Activated CD4-positive, alpha-beta T cell treated with anti-CD3 and anti-CD28 coated beads for 4 hours (primary cell): ENCODE data around the gene SCRN3.
A peak's percentile ranks its signal among the peaks of the same experiment; 100 is the strongest.
"Not testable (repeated sequence)": the region's sequence is repeated elsewhere in the genome, so short reads cannot be mapped to it uniquely, and the experiment has no call there.

ENCODE experiments used
- DNase-seq, 2 donors: peaks; one replicate each; pipeline ENCODE4 v3.0.0-alpha.2; 2020

Gene SCRN3, protein sequence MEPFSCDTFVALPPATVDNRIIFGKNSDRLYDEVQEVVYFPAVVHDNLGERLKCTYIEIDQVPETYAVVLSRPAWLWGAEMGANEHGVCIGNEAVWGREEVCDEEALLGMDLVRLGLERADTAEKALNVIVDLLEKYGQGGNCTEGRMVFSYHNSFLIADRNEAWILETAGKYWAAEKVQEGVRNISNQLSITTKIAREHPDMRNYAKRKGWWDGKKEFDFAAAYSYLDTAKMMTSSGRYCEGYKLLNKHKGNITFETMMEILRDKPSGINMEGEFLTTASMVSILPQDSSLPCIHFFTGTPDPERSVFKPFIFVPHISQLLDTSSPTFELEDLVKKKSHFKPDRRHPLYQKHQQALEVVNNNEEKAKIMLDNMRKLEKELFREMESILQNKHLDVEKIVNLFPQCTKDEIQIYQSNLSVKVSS

DNA sequence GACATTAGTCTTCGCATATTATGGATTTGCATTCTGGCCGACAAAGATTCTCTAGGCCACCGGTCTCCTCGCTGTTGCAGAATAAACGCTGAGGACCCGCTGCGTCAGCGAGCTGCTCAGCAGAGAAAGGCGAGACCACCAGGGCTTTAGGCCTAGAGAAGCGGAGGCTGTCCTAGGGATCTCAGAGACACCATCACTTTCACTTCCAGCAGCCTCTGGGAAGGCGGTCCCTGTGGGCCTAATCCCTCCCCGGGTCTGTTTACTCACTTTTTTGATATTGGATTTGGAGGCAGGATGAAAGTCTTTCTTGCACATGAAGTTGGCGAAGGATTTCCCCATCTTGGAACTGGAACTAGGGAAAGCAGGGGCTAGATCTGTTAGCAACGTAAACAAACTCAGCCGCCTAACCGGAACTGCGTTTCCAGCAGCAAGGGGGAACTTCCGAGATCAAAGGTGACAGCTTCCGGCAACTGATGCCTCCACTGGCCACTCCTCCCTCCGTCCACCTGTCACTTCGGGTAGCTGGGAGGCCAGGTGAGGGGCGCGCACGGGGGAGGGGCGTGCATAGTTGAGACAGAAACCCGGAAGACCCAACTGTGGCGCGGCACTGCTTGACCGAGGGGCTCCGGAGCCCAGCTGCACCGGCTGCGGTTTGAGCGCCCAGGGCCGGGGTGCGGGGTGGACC, at the start of gene SCRN3:
Gene SCRN3, plus strand, starts transcription at position 447 of the 685 bp plus-strand sequence. CDS start 2,554 bp downstream, outside the sequence.
- peak; percentile 68 for DNase-seq

DNA sequence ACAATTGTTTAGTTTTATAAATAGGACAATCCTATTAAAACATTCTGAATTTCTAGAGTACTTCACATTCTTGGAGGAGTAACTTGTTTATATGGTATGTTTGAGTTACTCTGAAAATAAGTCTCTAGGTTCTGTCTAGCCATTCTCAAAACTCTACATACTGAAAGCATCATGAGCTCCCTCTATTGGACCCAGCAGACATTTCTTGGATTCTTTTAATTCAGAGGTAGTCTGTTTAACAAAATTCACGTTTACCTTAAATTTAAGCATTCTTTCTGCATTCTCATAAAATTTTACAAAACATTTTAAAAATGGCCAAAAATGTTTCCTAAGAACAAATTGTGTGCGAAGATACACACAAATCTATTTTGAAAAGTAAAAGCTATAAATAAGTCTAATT, 45.5 kb upstream of the SCRN3 start:
- no peak for DNase-seq

DNA sequence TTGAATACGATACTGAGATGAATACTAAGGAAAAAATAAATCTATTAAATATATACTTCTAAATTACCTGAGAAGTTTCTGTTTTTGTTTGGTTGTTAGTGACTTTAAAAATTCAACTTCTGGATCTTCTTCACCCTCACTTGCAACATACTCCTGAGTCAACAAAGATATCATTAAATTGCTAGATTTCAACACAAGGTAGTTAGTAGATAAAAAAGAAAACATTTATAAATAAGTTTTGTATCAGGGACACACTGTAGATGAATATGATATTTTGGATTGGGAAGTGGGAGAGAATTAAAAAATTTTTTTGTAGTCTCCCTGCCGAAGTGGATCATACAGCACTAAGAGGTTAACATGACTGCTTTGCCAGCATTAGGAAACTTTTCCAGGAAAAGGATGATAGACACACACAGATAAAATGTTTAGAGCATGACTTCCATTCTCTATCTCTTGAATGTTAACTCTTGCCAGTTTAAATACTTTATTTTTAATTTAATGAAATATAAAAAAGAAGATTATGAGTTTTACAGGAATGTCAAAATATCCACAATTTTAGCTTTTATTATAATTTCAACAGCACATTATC, 44.8 kb upstream of the SCRN3 start:
- DNase-seq, result no peak

DNA sequence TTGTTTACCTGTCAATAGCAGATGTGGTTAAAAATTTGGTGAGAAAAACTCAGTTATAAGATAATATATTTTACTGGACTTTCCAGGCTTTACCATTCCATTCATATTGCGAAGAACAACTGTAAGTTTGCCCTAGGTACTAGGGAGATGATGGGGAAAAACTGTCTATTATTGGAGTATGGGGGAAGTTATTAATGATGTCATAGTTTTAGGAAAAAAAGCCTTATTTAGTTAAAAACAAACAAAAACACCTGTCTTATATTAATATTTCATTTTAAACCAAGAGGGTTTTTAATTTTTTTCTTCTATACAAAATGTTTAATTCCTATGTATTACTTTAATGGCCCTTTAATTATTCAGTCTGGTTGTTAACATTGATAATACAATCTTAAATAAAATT, 42.5 kb upstream of the SCRN3 start:
- DNase-seq, result no peak

DNA sequence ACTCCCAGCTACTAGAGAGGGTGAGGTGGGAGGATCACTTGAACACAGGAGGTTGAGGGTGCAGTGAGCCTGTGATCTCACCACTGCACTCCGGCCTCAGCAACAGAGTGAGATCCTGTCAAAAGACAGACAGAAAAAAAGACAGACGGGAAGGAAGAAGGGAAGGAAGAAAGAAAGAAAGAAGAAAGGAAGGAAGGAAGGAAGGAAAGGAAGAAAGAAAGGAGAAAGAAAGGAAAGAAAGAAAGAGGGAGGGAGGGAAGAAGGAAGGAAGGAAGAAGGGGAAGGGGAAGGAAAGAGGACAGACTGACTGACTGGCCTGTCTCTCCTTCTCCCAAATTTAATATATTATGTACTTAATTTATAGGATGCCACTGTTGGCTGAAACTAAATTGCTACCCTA, 39.2 kb upstream of the SCRN3 start:
- no peak for DNase-seq

DNA sequence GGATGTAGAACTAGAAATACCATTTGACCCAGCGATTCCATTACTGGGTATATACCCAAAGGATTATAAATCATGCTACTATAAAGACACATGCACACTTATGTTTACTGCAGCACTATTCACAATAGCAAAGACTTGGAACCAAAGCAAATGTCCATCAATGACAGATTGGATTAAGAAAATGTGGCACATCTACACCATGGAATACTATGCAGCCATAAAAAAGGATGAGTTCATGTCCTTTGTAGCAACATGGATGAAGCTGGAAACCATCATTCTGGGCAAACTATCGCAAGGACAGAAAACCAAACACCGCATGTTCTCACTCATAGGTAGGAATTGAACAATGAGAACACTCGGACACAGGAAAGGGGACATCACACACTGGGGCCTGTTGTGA, 35.9 kb upstream of the SCRN3 start:
- DNase-seq, result not testable (repeated sequence)

DNA sequence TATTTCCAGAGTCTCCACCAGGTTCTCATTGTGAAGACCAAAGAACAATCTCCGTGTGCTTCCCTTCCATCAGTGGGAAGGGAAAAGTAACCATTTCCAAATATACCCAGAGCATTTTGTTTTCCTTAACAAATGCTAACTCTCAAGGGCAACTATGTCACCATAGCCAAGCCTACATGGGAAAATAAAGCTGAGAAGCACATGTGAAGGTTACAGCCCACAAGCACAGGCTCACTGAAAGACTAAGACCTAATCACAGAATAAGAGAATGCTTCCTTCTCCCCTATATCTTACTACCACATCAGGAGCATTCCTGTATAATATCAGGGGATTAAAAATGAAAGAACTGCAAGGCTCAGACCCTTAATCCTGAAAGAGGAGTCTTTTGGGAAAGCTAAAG, 32.6 kb upstream of the SCRN3 start:
- DNase-seq, result no peak

DNA sequence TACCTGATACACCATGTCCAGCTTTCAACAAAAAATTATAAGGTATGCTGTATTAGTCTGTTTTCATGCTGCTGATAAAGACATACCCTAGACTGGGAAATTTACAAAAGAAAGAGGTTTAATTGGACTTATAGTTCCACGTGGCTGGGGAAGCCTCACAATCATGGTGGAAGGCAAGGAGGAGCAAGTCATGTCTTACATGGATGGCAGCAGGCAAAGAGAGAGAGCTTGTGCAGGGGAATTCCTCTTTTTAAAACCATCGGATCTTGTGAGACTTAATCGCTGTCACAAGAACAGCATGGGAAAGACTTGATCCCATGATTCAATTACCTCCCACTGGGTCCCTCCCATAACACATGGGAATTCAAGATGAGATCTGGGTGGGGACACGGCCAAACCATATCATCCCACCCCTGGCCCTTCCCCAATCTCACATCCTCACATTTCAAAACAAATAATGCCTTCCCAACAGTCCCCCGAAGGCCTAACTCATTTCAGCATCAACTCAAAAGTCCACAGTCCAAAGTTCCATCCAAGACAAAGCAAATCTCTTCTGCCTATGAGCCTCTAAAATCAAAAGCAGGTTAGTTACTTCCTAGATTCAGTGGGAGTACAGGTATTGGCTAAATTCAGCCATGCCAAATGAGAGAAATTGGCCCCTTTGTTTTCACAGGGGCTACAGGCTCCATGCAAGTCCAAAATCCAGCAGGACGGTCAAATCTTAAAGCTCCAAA, 31.9 kb upstream of the SCRN3 start:
- DNase-seq, result not testable (repeated sequence)

DNA sequence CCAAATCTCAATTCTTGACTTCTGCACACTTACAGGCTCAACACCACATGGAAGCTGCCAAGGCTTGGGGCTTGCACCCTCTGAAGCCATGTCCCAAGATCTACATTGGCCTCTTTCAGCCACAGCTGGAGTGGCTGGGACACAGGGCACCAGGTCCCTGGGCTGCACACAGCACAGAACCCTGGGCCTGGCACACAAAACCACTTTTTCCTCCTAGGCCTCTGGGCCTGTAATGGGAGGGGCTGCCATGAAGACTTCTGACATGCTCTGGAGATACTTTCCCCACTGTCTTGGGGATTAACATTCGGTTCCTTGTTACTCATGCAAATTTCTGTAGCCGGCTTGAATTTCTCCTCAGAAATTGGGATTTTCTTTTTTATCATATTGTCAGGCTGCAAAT, 30.9 kb upstream of the SCRN3 start:
- no peak for DNase-seq

DNA sequence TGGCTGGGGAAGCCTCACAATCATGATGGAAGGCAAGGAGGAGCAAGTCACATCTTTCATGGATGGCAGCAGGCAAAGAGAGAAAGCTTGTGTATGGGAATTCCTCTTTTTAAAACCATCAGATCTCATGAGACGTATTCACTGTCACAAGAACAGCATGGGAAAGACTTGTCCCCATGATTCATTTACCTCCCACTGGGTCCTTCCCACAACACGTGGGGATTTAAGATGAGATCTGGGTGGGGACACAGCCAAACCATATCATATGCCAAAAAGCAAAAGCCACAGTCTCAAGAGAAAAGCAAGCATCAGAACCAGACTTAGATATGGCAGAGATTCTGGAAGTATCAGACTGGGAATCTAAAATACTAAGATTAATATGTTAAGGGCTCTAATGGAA, 30.0 kb upstream of the SCRN3 start:
- no peak for DNase-seq

DNA sequence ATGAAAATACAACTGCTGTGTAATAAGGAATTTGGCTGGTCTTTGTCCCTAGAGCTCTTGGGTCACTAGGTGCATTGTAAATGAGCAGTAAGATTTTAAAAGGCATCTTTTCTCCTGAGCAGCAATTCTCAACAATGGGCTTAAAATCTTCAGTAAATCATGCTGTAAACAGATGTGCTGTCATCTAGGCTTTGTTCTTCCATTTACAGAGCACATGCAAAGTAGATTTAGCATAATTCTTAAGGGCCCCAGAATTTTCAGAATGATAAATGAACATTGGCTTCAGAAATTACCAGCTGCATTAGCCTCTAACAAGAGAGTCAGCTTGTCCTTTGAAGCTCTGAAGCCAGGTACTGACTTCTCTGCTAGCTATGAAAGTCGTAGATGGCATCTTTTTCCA, 26.8 kb upstream of the SCRN3 start:
- DNase-seq, result no peak

DNA sequence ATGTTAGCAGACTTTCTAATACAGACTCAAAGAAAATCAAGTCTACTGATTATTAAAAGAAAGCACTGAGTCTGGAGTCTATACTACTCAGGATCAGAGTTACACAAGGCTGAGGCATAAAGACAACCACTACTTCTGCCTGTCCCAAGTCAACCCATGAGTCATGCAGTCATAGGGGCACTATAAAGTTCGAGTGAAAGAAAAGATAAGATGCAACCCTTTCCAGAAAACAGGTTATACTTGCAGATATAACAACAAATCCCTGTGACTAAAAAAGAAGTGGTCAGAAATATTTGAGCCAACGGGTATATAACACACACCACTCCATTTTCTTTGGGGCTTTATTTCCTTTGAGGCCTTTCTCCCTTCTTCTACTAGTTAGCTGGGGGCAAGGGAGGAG, 18.6 kb upstream of the SCRN3 start:
- DNase-seq, result no peak

DNA sequence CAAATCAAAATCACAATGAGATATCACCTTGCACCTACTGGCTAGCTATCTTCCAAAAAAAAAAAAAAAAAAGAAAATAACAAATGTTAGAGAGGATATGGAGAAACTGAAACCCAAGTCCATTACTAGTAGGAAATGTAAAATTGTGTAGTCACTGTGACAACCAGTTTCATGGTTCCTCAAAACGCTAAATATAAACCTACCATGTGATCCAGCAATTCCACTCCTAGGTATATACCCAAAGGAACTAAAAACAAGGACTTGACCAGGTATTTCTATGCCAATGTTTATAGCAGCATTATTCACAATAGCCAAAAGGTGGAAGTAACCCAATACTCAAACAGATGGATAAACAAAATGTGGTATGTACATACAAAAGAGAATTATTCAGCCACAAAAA, 11.7 kb upstream of the SCRN3 start:
- DNase-seq, result no peak

DNA sequence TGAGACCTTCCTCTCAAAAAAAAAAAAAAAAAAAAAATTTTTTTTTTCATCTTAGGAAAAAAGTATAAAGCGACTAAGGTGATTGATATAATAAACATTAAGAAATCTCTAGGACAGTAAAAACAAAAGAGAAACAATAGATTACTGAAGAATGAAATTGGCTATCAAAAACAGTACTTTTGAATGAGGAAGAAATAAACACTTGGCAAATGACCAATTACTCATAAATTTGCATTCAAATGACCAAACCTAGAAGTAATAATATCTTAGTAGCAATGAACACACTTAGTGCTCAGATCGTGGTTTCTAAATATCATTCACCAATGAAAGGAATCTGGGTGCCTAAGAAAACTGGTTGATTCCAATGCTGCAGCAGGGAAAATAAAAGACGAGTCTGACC, 10.3 kb upstream of the SCRN3 start:
- no peak for DNase-seq

DNA sequence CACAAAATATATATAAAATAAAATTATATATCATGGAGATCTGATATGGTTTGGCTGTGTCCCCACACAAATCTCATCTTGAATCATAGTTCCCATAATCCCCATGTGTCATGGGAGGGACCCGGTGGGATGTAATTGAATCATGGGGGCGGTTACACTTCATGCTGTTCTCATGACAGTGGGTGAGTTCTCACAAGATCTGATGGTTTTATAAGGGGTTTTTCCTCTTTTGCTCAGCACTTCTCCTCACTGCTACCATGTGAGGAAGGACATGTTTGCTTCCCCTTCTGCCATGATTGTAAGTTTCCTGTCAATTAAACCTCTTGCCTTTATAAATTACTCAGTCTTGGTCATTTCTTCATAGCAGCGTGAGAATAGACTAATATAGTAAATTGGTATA, 6.8 kb upstream of the SCRN3 start:
- not testable (repeated sequence) for DNase-seq

DNA sequence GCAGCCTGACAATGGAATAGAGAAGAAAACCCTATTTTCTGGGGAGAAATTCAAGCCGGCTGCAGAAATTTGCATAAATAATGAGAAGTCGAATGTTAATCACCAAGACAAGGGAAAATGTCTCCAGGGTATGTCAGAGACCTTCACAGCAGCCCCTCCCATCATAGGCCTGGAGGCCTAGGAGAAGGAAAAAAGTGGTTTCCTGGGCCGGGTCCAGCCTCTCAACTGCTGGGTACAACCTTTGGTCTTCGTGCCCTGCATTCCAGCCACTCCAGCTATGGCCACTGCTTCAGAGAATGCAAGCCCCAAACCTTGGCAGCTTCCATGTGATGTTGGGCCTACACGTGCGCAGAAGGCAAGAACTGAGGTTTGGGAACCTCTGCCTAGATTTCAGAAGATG, 6.0 kb upstream of the SCRN3 start:
- DNase-seq, result no peak

DNA sequence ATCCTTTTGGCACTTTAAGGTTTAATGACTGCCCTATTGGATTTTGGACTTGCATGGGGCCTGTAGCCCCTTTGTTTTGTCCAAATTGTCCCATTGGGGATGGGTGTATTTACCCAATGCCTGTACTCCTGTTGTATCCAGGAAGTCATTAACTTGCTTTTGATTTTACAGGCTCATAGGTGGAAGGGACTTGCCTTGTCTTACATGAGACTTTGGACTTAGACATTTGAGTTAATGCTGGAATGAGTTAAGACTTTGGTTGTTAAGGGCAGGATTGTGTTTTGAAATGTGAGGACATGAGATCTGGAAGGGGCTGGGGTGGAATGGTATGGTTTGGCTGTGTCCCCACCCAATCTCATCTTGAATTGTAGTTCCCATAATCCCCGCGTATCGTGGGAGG, 5.2 kb upstream of the SCRN3 start:
- not testable (repeated sequence) for DNase-seq

DNA sequence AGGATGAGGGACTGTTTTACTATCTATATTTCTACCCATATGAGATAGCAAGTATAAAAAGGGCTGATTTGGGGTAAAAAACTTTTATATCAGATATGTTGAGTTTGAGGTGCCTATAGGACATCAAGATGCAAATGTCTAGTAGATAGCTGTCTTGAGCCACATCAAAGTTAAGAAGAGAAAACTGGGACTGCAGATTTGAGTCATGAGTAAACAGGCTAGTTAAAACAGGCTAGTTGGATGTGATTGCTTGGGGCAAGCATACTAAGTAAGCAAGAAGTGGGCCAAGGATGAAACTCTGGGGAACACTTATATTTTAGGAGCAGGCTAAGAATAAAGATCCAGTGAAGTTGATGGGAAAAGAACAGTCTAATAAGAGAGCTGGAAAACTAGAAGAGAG, 2.8 kb upstream of the SCRN3 start:
- DNase-seq, result no peak

DNA sequence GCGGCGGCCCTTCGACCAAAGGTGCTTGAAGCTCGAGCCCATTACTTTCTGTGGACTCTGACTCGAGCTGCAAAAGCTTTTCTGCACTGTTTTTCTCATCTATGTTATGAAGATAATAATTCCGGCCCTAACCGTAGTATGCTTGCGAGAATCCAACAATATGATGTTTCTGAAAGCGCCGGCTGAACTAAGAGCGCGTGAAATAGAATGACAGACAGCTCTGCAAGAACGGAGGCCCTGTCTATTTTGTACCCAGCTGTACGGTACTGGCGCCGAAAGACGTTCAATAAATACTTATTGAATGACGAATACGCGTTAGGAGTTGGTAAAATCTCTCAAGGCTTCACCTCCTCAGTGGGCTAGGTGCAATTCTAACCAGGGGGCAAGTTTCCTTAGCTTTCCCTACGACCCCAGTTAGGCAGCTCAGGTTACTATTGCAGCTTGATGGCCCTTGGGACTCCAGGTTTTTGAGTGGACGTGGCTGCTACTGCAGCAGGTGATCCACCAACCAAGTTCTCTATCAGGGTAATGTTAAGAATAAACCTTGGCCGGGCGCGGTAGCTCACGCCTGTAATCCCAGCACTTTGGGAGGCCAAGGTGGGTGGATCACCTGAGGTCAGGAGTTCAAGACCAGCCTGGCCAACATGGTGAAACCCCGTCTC, 570 bp downstream of the SCRN3 start:
- DNase-seq, result no peak

DNA sequence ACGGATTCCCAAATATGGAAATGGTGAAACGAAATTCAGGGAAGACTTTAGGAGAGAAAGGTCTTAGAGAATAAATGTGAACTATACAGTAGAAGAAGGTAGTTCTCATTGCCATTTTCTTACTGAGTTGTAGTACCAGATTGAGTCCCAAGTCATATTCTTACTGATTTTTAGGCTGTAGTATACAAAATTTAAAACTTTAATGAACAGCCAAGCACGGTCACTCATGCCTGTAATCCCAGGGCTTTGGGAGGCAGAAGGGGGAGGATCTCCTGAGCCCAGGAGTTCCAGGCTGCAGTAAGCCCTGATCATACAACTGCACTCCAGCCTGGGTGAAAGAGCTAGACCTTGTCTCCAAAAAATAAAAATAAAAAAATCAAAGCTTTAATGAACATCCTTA, 2.2 kb downstream of the SCRN3 start:
- DNase-seq, result no peak

DNA sequence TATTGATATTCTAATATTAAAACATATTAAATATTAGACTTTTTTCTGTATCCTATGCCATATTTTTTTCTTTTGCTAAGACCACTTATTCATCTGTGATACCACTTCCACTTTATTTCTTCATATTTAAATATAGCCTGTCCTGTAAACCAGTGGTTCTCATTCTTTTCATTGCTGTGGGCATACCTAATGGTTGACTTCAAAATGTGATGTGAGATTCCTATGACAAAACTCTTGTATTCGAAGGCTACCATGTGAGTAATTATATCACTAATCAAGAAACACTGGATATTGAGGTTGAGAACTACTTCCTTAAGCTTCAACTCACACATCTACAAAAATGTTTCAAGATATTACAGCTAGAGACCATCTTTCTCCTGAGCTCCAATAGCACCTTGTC, 3.6 kb downstream of the SCRN3 start:
- no peak for DNase-seq

DNA sequence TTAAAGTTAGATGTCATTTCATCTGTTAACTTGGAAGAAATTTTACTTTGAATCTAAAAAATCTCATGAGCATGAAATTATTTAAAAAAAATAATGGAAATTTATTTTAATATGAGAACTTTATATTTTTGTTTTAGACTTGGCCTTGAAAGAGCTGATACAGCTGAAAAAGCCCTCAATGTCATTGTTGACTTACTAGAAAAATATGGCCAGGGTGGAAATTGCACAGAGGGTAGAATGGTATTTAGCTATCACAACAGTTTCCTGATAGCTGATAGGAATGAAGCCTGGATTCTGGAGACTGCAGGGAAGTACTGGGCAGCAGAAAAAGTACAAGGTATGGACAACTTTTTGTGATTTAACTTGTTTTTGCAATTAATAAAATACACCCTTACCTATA, 5.3 kb downstream of the SCRN3 start:
- no peak for DNase-seq

DNA sequence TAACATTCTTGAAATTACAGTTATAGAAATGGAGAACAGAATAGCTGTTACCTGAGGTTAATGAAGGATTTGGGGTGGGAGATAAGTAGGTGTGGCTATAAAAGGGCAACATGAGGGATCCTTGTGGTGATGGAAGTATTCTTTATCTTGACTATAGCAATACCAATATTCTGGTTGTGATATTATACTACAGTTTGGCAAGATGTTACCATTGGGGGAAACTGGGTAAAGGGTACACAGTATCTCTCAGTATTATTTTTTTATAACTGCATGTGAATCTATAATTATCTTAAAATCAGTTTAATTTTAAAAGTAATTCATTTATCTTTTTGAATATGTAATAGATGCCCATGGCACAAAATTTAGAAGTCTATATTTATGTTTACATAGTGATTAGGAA, 8.1 kb downstream of the SCRN3 start:
- no peak for DNase-seq
